Aorta (tissue), 5 donors: ENCODE measurements around the gene ADRA1B. TPM values are rescaled to one million over a fixed set of nuclear protein-coding genes. Genes with fewer than 3 reads are reported as not detected.
"Not testable (repeated sequence)": the region's sequence is repeated elsewhere in the genome, so short reads cannot be mapped to it uniquely, and the experiment has no call there.

Experiments used
- ATAC-seq: fragments of 200-7000 bp; cut with Tn5 transposase; one replicate; pipeline ENCODE4 v1.9.1; 2022; ENCODE audit warnings: moderate library complexity; ENCODE audit not compliant: low FRiP score
- DNase-seq, 2 donors: peaks; one replicate each; pipeline ENCODE4 v3.0.0-alpha.2; 2020
- H3K27ac ChIP-seq, 2 donors: one replicate each; pipeline ENCODE4 v1.5.1; 2013; ENCODE audit warnings: low read length in 2 of 2, mild to moderate bottlenecking in 2 of 2, moderate library complexity in 2 of 2, control low read depth in 1 of 2, inconsistent platforms in 1 of 2, low read depth in 1 of 2
- H3K27me3 ChIP-seq, 2 donors: one replicate each; pipeline ENCODE4 v1.6.1; 2013; ENCODE audit warnings: control low read depth in 1 of 2, low read length in 1 of 2, mild to moderate bottlenecking in 1 of 2, moderate library complexity in 1 of 2; ENCODE audit not compliant: insufficient read depth in 2 of 2, control insufficient read depth in 1 of 2
- H3K36me3 ChIP-seq, 2 donors: one replicate each; pipeline ENCODE4 v1.6.1; 2013; ENCODE audit warnings: control low read depth in 1 of 2, low read length in 1 of 2, mild to moderate bottlenecking in 1 of 2; ENCODE audit not compliant: insufficient read depth in 2 of 2, control insufficient read depth in 1 of 2
- H3K4me1 ChIP-seq, 2 donors: one replicate each; pipeline ENCODE4 v1.6.1; 2013; ENCODE audit warnings: low read length in 2 of 2, control low read depth in 1 of 2, mild to moderate bottlenecking in 1 of 2, moderate library complexity in 1 of 2; ENCODE audit not compliant: insufficient read depth in 2 of 2, control insufficient read depth in 1 of 2
- H3K4me3 ChIP-seq, 2 donors: one replicate each; pipeline ENCODE4 v1.5.1; 2013; ENCODE audit warnings: low read length in 2 of 2, control low read depth in 1 of 2, mild to moderate bottlenecking in 1 of 2
- H3K9me3 ChIP-seq: one replicate; pipeline ENCODE4 v1.6.1; 2013; ENCODE audit warnings: mild to moderate bottlenecking, low read length; ENCODE audit not compliant: control insufficient read depth
- WGBS, 2 donors: extraction: QIAGEN DNeasy Blood & Tissue Kit; methylation state at CpG; one replicate each; pipeline ENCODE4 v1.1.7; 2013; 5-methylcytosine and 5-hydroxymethylcytosine counted together
- intact Hi-C, 2 donors: fragments of 100-400 bp; cut with DNase I; formaldehyde crosslinking; loops; one replicate each; pipeline versions ENCODE4 v1.14.2 to v1.15.0; 2022
- polyA plus RNA-seq, 2 donors: library from polyadenylated mRNA; stranded (reverse); fragments of 200-250 nt; gene quantifications; one replicate each; pipeline ENCODE4 v1.2.3, GENCODE V29; 2013
- total RNA-seq, 2 donors: library from RNA; stranded (reverse); fragmentation: NEBNext Ultra II Directional; extraction: Animal tissue kit (Norgen Biotek cat#: 25700); gene quantifications; one replicate each; pipeline ENCODE4 v1.2.1, GENCODE V29; 2021
- donor health status: healthy with polysubstance abuse.
- donor health status: Bipolar disorder and iron deficiency.
- donor health status: DM: no; HTN: no; CAD: no.
- donor health status: DM: no; HTN: no; CAD: no.
- donor health status: DM: yes; HTN: yes; CAD: no.

Gene ADRA1B
- total and polyA plus RNA-seq, 4 donors, result 3.8 to 16.0 (median 6.7) TPM

DNA sequence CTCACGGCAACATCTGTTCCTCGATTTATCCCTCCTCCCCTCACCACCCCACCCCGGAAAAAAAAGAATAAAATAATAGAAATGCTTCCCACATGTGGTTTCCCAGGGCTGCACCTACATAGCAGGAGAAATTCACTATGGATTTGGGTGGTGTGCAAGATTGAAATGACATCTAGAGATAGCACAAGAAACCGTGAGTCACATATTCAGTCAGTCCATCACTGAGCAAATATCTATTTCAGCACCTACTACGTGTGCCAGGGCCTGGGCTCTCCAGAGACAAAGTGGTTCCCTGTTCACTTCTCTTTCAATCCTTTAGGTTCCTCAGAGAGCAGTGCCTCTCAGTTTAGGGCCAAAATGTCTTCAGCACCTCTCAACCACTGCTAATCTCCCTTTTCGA lies 47.7 kb downstream of the ADRA1B start:
- no peak overlapping the region for H3K27ac ChIP-seq
- H3K27me3 ChIP-seq, result no peaks in the 10 kb centered on the region
- no peak for DNase-seq
- no peaks in the 10 kb centered on the region for H3K36me3 ChIP-seq
- H3K9me3 ChIP-seq, result no peaks in the 10 kb centered on the region
- no peak overlapping the region for H3K4me3 ChIP-seq
- ATAC-seq, result no peak
- intact Hi-C loops, result no loop called here
- H3K4me1 ChIP-seq, result peaks cover 0 to 3% of the 10 kb centered on the region in 2 donors
- 86 to 90% methylated on average over 6 of the region's 6 CpGs for WGBS, 2 donors

DNA sequence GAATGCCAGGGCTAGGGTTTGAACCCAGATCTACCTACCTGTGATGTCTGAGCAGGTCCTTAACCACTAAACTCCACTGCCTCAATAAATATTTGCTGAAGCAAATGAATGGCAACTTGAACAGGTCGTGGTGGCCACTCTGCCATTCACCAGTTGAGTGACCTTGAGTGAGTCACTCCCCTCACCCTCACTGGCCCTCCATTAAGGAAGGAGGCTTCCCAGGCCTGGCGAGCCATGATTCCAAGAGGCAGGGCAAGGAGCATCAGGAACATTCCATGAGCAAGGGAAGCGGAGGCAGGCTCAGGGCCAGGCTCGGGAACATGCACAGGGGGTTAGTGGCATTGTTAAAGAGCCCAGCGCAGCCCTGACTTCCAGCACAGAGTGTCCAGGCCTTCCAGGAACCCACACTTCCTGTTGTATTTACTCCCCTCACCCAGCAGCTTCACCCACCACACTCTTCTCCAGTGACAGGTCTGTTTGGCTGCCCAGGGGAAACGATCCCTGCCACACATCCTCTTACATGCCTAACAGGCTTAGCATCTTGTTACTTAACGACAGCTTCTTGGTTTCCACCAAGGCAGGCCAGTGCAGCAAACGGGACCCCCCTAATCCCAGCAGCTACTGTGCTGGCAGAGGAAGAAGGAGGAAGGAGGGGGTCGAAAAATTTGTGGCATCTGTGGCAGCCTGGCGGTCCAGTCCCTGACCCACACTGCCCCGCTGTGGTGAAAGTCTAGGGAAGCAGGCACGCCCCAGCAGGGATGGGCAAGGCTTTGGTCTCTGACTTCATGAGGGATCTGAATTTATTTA lies 49.0 kb downstream of the ADRA1B start:
- H3K27me3 ChIP-seq, result no peaks in the 10 kb centered on the region
- no peaks in the 10 kb centered on the region for H3K36me3 ChIP-seq
- peak; percentile 78 to 89 for DNase-seq
- H3K4me1 ChIP-seq, result no peaks in the 10 kb centered on the region
- H3K9me3 ChIP-seq, result no peaks in the 10 kb centered on the region
- peak; percentile 72 for ATAC-seq
- intact Hi-C loops, result loop anchor here in 1 of 2 donors (5.0 kb wide), 1 partner anchor 523 kb away; no protein-coding TSS in a partner anchor
- H3K4me3 ChIP-seq, result no peak overlapping the region
- H3K27ac ChIP-seq, result no peak overlapping the region
- WGBS, 2 donors, result 43 to 48% methylated on average over 12 of the region's 12 CpGs

GRCh38 chr5:159965838-159966128 lies 49.5 kb downstream of the ADRA1B start:
- WGBS, 2 donors, result 75 to 77% methylated on average over 4 of the region's 4 CpGs
- not testable (repeated sequence) for H3K27ac ChIP-seq, H3K27me3 ChIP-seq, H3K36me3 ChIP-seq, ATAC-seq, H3K4me3 ChIP-seq, DNase-seq, H3K4me1 ChIP-seq, H3K9me3 ChIP-seq
- intact Hi-C loops, result loop anchor here in 1 of 2 donors (5.0 kb wide), 1 partner anchor 523 kb away; no protein-coding TSS in a partner anchor

GRCh38 chr5:159969966-159970365 lies 53.7 kb downstream of the ADRA1B start:
- no peaks in the 10 kb centered on the region for H3K9me3 ChIP-seq
- ATAC-seq (no peak), DNase-seq (no peak)
- intact Hi-C loops, result loop anchor here (5.0 to 10.0 kb wide), 4 partner anchors 53 to 528 kb away; partner anchors contain the start of gene ADRA1B (in 1 of the 2)
- H3K27ac ChIP-seq, result no peak overlapping the region
- no peaks in the 10 kb centered on the region for H3K36me3 ChIP-seq
- no peak overlapping the region for H3K4me3 ChIP-seq
- H3K4me1 ChIP-seq, result peaks cover 3 to 4% of the 10 kb centered on the region in 2 donors
- H3K27me3 ChIP-seq, result no peaks in the 10 kb centered on the region

- Histone ChIP-seq H3K4me3 (no peak overlapping the region), H3K9me3 (no peaks in the 10 kb centered on the region), H3K36me3 (no peaks in the 10 kb centered on the region), H3K27me3 (no peaks in the 10 kb centered on the region), H3K27ac (no peak overlapping the region), H3K4me1 (peaks cover 3 to 4% of the 10 kb centered on the region in 2 donors)
- ATAC-seq (no peak), DNase-seq (no peak)
- intact Hi-C loops, result loop anchor here (5.0 to 10.0 kb wide), 3 partner anchors 54 to 519 kb away; partner anchors contain the start of gene ADRA1B (in 1 of the 2)
- 80 to 85% methylated on average over 4 of the region's 4 CpGs for WGBS, 2 donors
Observed at GRCh38 chr5:159971038-159971437, 54.8 kb downstream of the ADRA1B start.

DNA sequence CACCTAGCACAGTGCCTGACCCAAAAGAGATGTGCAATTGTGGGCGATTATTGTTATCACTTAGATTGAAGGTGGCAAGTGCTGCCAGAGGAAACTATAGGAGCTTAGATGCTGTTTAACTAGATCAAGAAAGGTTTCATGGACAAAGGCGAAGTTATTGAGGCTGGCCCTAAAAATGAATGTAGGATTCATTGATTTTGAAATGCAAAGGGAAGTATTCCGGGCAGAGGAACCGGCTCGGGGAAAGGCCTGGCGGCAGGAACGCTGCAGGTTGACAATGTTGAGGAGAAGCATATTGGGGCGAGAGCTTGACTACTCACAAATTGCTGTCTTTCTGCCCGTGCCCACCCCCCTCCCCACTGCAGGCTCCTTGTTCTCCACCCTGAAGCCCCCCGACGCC lies 55.2 kb downstream of the ADRA1B start:
- 49 to 54% methylated on average over 11 of the region's 11 CpGs for WGBS, 2 donors

DNA sequence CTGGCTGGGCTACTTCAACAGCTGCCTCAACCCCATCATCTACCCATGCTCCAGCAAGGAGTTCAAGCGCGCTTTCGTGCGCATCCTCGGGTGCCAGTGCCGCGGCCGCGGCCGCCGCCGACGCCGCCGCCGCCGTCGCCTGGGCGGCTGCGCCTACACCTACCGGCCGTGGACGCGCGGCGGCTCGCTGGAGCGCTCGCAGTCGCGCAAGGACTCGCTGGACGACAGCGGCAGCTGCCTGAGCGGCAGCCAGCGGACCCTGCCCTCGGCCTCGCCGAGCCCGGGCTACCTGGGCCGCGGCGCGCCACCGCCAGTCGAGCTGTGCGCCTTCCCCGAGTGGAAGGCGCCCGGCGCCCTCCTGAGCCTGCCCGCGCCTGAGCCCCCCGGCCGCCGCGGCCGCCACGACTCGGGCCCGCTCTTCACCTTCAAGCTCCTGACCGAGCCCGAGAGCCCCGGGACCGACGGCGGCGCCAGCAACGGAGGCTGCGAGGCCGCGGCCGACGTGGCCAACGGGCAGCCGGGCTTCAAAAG lies 55.7 kb downstream of the ADRA1B start:
- Histone ChIP-seq H3K4me1 (peaks cover 3 to 4% of the 10 kb centered on the region in 2 donors), H3K27me3 (no peaks in the 10 kb centered on the region), H3K4me3 (peak overlapping the region; percentile 18 to 21), H3K27ac (peak overlapping the region in 1 of 2 donors; percentile 65), H3K36me3 (no peaks in the 10 kb centered on the region), H3K9me3 (no peaks in the 10 kb centered on the region)
- WGBS, 2 donors, result 0 to 1% methylated on average over 62 to 76 of the region's 76 CpGs
- DNase-seq (peak in 1 of 2 donors; percentile 77), ATAC-seq (no peak)
- intact Hi-C loops, result loop anchor here (5.0 to 10.0 kb wide), 3 partner anchors 55 to 520 kb away; partner anchors contain the start of gene ADRA1B (in 1 of the 2)

More for the DNA sequence above, 55.2 kb downstream of the ADRA1B start:
- intact Hi-C loops, result loop anchor here (5.0 to 10.0 kb wide), 3 partner anchors 54 to 519 kb away; partner anchors contain the start of gene ADRA1B (in 1 of the 2)
- no peak for DNase-seq
- Histone ChIP-seq H3K4me1 (peaks cover 3 to 4% of the 10 kb centered on the region in 2 donors), H3K36me3 (no peaks in the 10 kb centered on the region), H3K9me3 (no peaks in the 10 kb centered on the region), H3K4me3 (peak overlapping the region; percentile 18 to 21), H3K27ac (peak overlapping the region in 1 of 2 donors; percentile 19), H3K27me3 (no peaks in the 10 kb centered on the region)
- no peak for ATAC-seq

- H3K4me1 ChIP-seq, result peaks cover 3 to 4% of the 10 kb centered on the region in 2 donors
- ATAC-seq (no peak), DNase-seq (no peak)
- WGBS, 2 donors, result 61 to 62% methylated on average over 40 to 50 of the region's 50 CpGs
- no peak overlapping the region for H3K4me3 ChIP-seq
- H3K36me3 ChIP-seq, result no peaks in the 10 kb centered on the region
- no peaks in the 10 kb centered on the region for H3K27me3 ChIP-seq
- H3K27ac ChIP-seq, result peak overlapping the region in 1 of 2 donors; percentile 7
- H3K9me3 ChIP-seq, result no peaks in the 10 kb centered on the region
- intact Hi-C loops, result loop anchor here (5.0 to 10.0 kb wide), 3 partner anchors 55 to 520 kb away; partner anchors contain the start of gene ADRA1B (in 1 of the 2)
Observed at GRCh38 chr5:159972538-159973362, 56.5 kb downstream of the ADRA1B start.
